Posterior cingulate gyrus (tissue), 11 donors: ENCODE data around the gene HS6ST2.
A peak's percentile ranks its signal among the peaks of the same experiment; 100 is the strongest.
"Not testable (repeated sequence)": the region's sequence is repeated elsewhere in the genome, so short reads cannot be mapped to it uniquely, and the experiment has no call there.

Source experiments
- DNase-seq, 10 donors: peaks; one replicate each; pipeline versions ENCODE4 v3.0.0 to v3.0.0-alpha.2; 2020 to 2021; ENCODE audit warnings: mixed read lengths in 3 of 10
- intact Hi-C: fragments of 100-400 bp; cut with DNase I; formaldehyde crosslinking; loops from one replicate; pipeline ENCODE4 v1.15.1; 2023

The HS6ST2 gene

GRCh38 chrX:132948648-132949260, 9.7 kb downstream of the HS6ST2 start:
- intact Hi-C loops, result no loop called here
- no peak for DNase-seq

DNA sequence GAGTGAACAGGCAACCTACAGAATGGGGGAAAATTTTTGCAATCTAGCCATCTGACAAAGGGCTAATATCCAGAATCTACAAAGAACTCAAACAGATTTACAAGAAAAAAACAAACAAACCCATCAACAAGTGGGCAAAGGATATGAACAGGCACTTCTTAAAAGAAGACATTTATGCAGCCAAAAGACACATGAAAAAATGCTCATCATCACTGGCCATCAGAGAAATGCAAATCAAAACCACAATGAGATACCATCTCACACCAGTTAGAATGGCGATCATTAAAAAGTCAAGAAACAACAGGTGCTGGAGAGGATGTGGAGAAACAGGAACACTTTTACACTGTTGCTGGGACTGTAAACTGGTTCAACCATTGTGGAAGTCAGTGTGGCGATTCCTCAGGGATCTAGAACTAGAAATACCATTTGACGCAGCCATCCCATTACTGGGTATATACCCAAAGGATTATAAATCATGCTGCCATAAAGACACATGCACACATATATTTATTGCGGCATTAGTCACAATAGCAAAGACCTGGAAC, 13.3 kb downstream of the HS6ST2 start:
- DNase-seq, intact Hi-C loops: not testable (repeated sequence)

GRCh38 chrX:132940727-132941327, 17.6 kb downstream of the HS6ST2 start:
- DNase-seq, result no peak
- intact Hi-C loops, result no loop called here

- intact Hi-C loops, result no loop called here
- DNase-seq, result no peak
Measured at GRCh38 chrX:132933170-132933569, 25.3 kb downstream of the HS6ST2 start.

GRCh38 chrX:132924426-132924825, 34.0 kb downstream of the HS6ST2 start:
- intact Hi-C loops, result no loop called here
- DNase-seq, result no peak

- intact Hi-C loops, result no loop called here
- no peak for DNase-seq
Measured at GRCh38 chrX:132918523-132918922, 39.9 kb downstream of the HS6ST2 start.

DNA sequence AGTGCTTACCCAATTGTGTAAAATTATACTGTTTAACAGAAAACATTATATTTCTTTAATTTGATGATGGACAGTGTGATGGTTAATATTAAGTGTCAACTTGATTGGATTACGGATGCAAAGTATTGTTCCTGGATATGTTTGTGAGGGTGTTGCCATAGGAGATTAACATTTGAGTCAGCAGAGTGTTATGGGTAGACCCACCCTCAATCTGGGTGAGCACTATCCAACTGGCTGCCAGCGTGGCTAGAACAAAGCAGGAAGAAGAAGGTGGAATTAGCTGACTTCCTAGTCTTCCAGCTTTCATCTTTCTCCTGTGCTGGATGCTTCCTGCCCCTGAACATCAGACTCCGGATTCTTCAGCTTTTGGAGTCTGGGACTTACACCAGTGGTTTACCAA, 42.1 kb downstream of the HS6ST2 start:
- intact Hi-C loops, result no loop called here

GRCh38 chrX:132909643-132910042, 48.8 kb downstream of the HS6ST2 start:
- DNase-seq, result no peak
- intact Hi-C loops, result no loop called here

More for the DNA sequence above, 42.1 kb downstream of the HS6ST2 start:
- no peak for DNase-seq

DNA sequence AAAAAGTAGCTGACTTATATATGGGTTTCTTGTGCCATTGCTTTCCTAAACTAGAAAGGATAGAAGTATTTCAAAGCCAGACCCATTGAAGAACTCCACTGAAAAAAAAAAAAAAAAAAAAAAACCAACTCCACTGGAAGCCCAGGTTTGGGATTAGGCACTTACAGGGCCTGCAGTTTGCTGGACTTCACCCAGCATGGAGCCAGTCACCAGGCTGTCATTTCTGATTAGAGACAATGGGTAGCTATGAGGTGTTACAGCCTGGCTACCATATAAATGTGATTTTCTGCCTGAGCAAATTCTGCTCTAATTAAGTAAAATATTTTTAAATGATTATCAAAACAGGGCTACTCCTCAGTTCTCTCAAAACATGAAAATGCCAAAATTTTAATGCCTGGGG, 49.5 kb downstream of the HS6ST2 start:
- intact Hi-C loops, result no loop called here
- no peak for DNase-seq

DNA sequence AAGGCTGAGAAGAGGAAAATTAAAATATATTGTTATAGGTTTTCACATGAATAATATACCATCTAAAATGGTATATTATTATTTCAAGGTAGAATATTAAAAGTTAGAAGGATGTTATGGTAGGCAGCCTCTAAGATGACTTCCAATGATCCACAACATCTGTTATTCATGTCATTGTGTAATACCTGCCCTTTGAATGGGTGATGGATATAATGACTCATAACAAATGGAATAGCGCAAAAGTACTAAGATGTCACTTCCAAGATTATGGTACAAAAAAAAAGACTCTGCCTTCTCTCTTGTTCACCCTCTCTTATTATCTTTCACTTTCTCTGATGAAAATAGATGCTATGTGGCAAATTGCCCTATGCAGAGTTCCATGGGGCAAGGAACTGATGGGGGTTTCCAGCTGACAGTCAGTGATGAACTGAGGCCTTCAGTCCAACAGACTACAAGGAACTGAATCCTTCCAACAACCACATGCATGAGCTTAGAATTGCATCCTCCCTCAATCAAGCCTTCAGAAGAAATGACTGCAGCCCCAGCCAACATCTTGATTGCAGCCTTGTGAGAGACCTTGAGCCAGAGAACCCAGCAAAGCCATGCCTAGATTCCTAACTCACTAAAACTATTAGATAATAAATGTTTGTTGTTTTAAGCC, 57.7 kb downstream of the HS6ST2 start:
- no peak for DNase-seq
- intact Hi-C loops, result no loop called here

- intact Hi-C loops, result no loop called here
- no peak for DNase-seq
Measured at GRCh38 chrX:132887569-132887968, 70.9 kb downstream of the HS6ST2 start.

DNA sequence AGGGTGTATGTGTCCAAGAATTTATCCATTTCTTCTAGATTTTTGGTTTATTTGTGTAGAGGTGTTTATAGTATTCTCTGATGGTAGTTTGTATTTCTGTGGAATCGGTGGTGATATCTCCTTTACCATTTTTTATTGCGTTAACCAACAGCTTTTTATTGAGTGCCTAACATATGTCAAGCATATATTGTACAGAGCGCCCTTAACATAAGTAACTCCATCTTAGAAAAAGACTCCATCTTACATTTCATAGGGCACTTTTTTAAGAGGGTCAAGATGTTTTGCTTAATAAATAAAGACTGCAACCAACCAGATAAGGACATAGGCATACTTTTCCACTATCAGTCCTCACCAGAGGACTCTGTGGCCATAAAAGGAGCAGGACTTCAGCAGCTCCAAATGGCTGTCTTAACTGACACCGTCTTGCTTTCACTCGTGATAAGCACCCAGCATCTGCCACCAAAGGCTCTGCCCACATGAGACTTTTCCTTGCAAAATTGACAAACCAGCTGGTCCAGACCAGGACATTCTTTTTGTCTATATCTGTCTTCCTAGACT, 75.0 kb downstream of the HS6ST2 start:
- intact Hi-C loops, result no loop called here
- DNase-seq, result no peak

DNA sequence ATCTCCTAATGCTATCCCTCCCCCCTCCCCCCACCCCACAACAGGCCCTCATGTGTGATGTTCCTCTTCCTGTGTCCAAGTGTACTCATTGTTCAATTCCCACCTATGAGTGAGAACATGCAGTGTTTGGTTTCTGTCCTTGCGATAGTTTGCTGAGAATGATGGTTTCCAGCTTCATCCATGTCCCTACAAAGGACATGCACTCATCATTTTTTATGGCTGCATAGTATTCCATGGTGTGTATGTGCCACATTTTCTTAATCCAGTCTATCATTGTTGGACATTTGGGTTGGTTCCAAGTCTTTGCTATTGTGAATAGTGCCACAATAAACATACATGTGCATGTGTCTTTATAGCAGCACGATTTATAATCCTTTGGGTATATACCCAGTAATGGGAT, 77.7 kb downstream of the HS6ST2 start:
- intact Hi-C loops, DNase-seq: not testable (repeated sequence)

- DNase-seq, result peak in 2 of 10 donors; percentile 62 to 64
- intact Hi-C loops, result no loop called here
Measured at GRCh38 chrX:132877954-132878536, 80.4 kb downstream of the HS6ST2 start.

- no peak for DNase-seq
- intact Hi-C loops, result no loop called here
Measured at GRCh38 chrX:132876523-132877338, 81.7 kb downstream of the HS6ST2 start.

DNA sequence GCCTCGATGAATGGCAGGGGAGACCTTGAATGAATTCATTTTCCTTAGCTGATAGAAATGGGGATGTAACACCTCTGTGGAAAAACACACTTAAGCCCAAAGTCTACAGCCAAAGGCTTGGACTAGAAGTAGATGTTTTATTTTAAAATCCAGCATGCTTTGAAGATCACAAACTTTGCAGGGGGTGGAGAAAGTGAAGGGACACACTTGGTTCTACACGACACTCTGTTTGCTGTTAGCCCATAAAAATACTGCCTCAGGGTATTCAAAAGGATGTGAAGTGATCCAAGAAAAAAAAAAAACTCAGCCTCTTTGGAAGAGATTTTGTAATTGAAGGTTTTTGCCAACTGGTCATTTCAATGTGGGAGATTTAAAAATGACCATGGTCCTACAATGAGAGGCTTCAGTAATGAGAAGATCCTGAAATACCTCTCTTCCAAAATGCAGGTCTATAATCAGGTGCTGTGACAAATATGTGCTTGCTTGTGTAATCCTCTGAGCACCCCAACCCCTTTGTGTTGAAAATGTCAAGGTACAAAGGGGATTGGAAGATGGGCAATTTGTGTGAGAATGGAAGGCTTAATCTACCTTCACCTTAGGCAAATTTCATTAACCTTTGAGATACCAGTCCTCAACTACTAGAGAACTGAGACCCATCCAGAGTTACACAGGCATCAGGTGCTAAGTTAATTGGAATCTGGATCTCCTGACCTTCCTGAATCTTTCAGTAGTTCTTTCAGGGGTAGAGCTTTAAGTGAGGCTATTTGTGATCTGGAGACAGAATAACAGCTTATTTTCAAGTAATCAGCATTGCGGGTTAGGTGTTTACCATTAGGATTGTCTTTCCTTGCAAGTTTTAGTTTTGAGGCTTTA, 82.5 kb downstream of the HS6ST2 start:
- DNase-seq, result no peak
- intact Hi-C loops, result no loop called here

DNA sequence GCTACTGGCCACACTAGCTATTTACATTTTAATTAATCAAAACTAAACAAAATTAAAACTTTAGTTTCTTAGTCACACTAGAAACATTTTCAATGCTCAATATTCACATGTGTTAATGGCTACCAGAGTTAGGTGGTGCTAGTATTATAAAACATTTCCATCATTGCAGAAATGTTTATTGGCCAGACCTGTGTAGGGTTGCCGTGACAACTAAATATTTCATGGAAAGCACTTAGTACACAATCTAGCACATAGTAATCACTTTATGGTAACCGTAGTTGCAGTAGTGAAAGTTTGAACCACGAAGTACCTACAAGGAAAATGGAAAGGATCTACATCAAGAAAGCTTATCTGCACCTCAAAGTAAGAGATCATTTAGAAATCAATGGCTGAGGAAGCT, 95.9 kb downstream of the HS6ST2 start:
- intact Hi-C loops, result no loop called here
- DNase-seq, result no peak

GRCh38 chrX:132861076-132861475, 97.4 kb downstream of the HS6ST2 start:
- DNase-seq, result no peak
- intact Hi-C loops, result no loop called here

DNA sequence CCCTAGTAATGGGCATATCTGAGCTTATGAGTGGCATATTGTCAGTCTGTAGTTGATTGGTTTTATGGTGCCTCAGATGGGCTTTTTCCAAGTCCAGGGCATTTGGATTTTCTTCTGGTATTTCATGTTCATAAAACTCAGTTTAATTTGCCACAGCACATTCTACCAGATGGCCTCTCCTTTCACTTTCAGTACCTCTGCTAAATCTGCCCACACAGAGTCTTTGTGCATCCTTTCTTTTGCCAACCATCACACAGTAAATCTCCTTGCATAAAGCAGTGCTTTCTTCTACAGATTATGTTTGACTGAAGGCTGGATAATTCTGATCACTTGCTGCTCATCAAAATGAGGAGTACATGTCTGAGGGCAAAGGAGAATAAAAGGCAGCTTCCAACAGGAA, 98.2 kb downstream of the HS6ST2 start:
- intact Hi-C loops, result no loop called here
- DNase-seq, result no peak
